ENCODE results near the gene TH. TPM values are rescaled to one million over a fixed set of nuclear protein-coding genes. Genes with fewer than 3 reads are reported as not detected.

The TH gene
- polyA plus RNA-seq, 1 donor: 1.6 TPM

Other genes with a start within 250 kb of the TH start
- gene MRPL23, start 224.5 kb downstream of the TH start, polyA plus RNA-seq (ENCODE audit: insufficient read length): 33.6 TPM
- gene H19, start 174.0 kb downstream of the TH start, polyA plus RNA-seq (ENCODE audit: insufficient read length): 2,033 TPM
- 738 TPM for gene IGF2, start 32.4 kb downstream of the TH start, polyA plus RNA-seq (ENCODE audit: insufficient read length)
- gene INS, start 10.6 kb downstream of the TH start, polyA plus RNA-seq (ENCODE audit: insufficient read length): not detected
- 1.7 TPM for gene ASCL2, start 98.8 kb upstream of the TH start, polyA plus RNA-seq (ENCODE audit: insufficient read length)
- 0.43 TPM for gene C11orf21, start 130.1 kb upstream of the TH start, polyA plus RNA-seq (ENCODE audit: insufficient read length)
- gene TSPAN32, start 130.2 kb upstream of the TH start, polyA plus RNA-seq (ENCODE audit: insufficient read length): 1.9 TPM
- 485 TPM for gene CD81, start 205.5 kb upstream of the TH start, polyA plus RNA-seq (ENCODE audit: insufficient read length)
- gene TSSC4, start 228.9 kb upstream of the TH start, polyA plus RNA-seq (ENCODE audit: insufficient read length): 30.6 TPM